DND-41 (cell line): ENCODE data around the gene ZSCAN1.

Source experiments
- ATAC-seq: fragments of 200-7000 bp; cut with Tn5 transposase; 3 replicates; pipeline ENCODE4 v1.9.1; 2021; ENCODE audit warnings: low read depth; ENCODE audit not compliant: insufficient read depth
- DNase-seq: peaks from one replicate; pipeline ENCODE4 v3.0.0-alpha.2; 2020
- H2AFZ ChIP-seq: 2 replicates; pipeline ENCODE4 v1.6.0; 2012; ENCODE audit warnings: low read depth, low read length
- H3K27ac ChIP-seq: 2 replicates; pipeline ENCODE4 v1.5.1; 2012; ENCODE audit warnings: low read length, inconsistent platforms
- H3K27me3 ChIP-seq: fragments of 200-600 bp; sonication (generic); 2 replicates; pipeline ENCODE4 v1.6.0; 2012; ENCODE audit warnings: low read length, mild to moderate bottlenecking, inconsistent platforms; ENCODE audit not compliant: insufficient read depth, poor library complexity
- H3K36me3 ChIP-seq: 2 replicates; pipeline ENCODE4 v1.5.1; 2012; ENCODE audit warnings: low read length, inconsistent platforms; ENCODE audit not compliant: insufficient read depth
- H3K4me1 ChIP-seq: 2 replicates; pipeline ENCODE4 v1.5.1; 2012; ENCODE audit warnings: mild to moderate bottlenecking, low read length; ENCODE audit not compliant: insufficient read depth
- H3K4me2 ChIP-seq: 2 replicates; pipeline ENCODE4 v1.6.0; 2012; ENCODE audit warnings: mild to moderate bottlenecking, moderate library complexity, low read length, inconsistent platforms; ENCODE audit not compliant: insufficient read depth
- H3K4me3 ChIP-seq, 2 experiments: fragments of 200-600 bp in 1 of 2; shearing (Covaris generic) in 1 of 2; 2 replicates each; pipeline ENCODE4 v1.5.1; 2012 to 2016; ENCODE audit warnings: inconsistent platforms in 2 of 2, low read length in 2 of 2, mild to moderate bottlenecking in 2 of 2, low read depth in 1 of 2, moderate library complexity in 1 of 2
- H3K79me2 ChIP-seq: 2 replicates; pipeline ENCODE4 v1.6.0; 2012; ENCODE audit warnings: low read length, inconsistent platforms; ENCODE audit not compliant: insufficient read depth
- H3K9ac ChIP-seq: 2 replicates; pipeline ENCODE4 v1.6.0; 2012; ENCODE audit warnings: low read depth, mild to moderate bottlenecking, inconsistent platforms, low read length, moderate library complexity
- H3K9me3 ChIP-seq: 2 replicates; pipeline ENCODE4 v1.5.1; 2012; ENCODE audit warnings: low read length, moderate library complexity, mild to moderate bottlenecking, inconsistent platforms; ENCODE audit not compliant: insufficient read depth, severe bottlenecking
- H4K20me1 ChIP-seq: 2 replicates; pipeline ENCODE4 v1.6.0; 2012; ENCODE audit warnings: low read length; ENCODE audit not compliant: insufficient read depth
- EZH2 ChIP-seq: IDR thresholded peaks from 3 replicates; pipeline ENCODE4 v1.6.1; 2012; ENCODE audit warnings: borderline replicate concordance, low read depth, mild to moderate bottlenecking, moderate library complexity, low read length, inconsistent platforms; ENCODE audit not compliant: severe bottlenecking
- TF ChIP-seq, protein P1 (sequence below): IDR thresholded peaks from 2 replicates; pipeline ENCODE4 v1.5.1; 2012; ENCODE audit warnings: borderline replicate concordance, low read length, moderate library complexity, mild to moderate bottlenecking; ENCODE audit not compliant: poor library complexity, severe bottlenecking; ENCODE audit errors: extremely low read depth

The ZSCAN1 gene

DNA sequence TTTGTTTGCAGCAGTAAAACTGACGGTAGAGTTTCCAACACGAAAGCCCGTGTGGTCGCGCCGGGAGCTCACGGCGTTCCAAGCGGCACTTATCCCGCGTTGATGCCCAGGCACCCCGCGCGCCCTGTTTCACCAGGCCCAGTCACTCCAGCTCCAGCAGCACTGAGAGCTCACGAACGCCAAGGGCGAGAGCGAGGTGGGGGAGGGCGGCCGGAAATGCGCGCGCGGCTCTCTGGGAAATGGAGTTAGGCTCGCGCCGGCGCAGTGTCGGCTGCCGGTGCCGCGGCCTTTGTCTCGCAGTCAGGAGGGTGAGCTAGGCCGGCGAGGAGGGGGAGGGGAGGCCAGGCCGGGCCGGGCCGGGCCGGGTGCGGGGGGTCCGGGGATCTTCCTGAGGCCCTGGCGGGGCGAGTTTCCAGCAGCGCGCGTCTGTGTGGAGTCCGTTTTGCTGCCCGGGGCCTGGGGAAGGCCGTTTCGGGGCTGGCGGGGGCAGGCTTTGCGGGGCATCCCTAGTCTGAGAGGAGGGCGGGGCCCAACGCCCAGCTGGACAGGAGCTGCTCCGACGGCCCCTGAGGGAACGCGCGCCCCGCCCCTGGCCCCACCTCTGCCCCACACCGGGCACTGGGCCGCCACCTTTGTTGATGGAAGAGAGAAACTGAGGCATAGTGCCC lies 25.3 kb downstream of the ZSCAN1 start, which contains the start of gene ZNF135:
ZNF135 (plus strand) TSS at position 280 of the 668 bp plus-strand sequence. CDS start 721 bp downstream, outside the sequence.
- Histone ChIP-seq H3K9ac (peak within 1 kb of the TSS; percentile 80), H3K4me1 (peaks cover 19% of the 10 kb centered on the region), H3K27ac (peak within 1 kb of the TSS; percentile 82), H4K20me1 (no peaks in the 10 kb centered on the region), H3K9me3 (peaks cover 16% of the 10 kb centered on the region), H3K36me3 (peaks cover 38% of the 10 kb centered on the region), H3K27me3 (no peaks in the 10 kb centered on the region), H3K4me2 (peak within 1 kb of the TSS; percentile 79), H2AFZ (peak within 1 kb of the TSS; percentile 71), H3K79me2 (peaks cover 10% of the 10 kb centered on the region), H3K4me3 (peak within 1 kb of the TSS; percentile 43 to 76; a peak in 3 of 4 replicates)
- TF ChIP-seq, protein P1, sequence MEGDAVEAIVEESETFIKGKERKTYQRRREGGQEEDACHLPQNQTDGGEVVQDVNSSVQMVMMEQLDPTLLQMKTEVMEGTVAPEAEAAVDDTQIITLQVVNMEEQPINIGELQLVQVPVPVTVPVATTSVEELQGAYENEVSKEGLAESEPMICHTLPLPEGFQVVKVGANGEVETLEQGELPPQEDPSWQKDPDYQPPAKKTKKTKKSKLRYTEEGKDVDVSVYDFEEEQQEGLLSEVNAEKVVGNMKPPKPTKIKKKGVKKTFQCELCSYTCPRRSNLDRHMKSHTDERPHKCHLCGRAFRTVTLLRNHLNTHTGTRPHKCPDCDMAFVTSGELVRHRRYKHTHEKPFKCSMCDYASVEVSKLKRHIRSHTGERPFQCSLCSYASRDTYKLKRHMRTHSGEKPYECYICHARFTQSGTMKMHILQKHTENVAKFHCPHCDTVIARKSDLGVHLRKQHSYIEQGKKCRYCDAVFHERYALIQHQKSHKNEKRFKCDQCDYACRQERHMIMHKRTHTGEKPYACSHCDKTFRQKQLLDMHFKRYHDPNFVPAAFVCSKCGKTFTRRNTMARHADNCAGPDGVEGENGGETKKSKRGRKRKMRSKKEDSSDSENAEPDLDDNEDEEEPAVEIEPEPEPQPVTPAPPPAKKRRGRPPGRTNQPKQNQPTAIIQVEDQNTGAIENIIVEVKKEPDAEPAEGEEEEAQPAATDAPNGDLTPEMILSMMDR = no peak
- no peak for TF ChIP-seq EZH2
- ATAC-seq = peak; percentile 92
- peak; percentile 88 for DNase-seq

DNA sequence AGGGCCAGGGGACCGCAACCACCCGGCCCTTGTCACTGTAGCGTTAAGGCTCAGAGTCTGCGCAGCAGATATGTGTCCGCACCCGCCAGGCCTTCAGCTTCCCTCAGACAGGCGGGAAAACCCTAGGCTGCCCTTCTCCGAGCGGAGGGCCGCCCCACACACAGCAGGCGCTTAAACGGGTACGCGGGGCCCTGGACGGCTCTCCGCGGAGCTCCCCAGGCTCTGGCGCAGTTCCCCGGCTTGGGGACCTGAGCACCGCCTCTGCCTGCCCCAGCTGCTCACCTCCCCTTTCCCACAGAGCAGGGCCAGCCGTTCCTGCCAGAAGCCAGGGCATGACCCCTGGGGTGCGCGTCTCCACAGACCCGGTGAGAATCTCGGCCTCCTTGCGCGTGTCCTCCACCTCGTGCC lies 25.9 kb downstream of the ZSCAN1 start:
- Histone ChIP-seq H3K27ac (peak overlapping the region; percentile 81), H3K4me2 (peak overlapping the region; percentile 79), H3K36me3 (peaks cover 42% of the 10 kb centered on the region), H3K27me3 (no peaks in the 10 kb centered on the region), H3K9me3 (peaks cover 18% of the 10 kb centered on the region), H3K9ac (peak overlapping the region; percentile 80), H4K20me1 (no peaks in the 10 kb centered on the region), H2AFZ (peak overlapping the region; percentile 57), H3K4me1 (peaks cover 19% of the 10 kb centered on the region), H3K4me3 (peak overlapping the region; percentile 43 to 76; a peak in 3 of 4 replicates), H3K79me2 (peaks cover 10% of the 10 kb centered on the region)
- ATAC-seq (peak; percentile 15; the same call in 2 of the 3 replicates), DNase-seq (no peak)
- TF ChIP-seq, protein P1 = no peak
- TF ChIP-seq EZH2 = no peak

DNA sequence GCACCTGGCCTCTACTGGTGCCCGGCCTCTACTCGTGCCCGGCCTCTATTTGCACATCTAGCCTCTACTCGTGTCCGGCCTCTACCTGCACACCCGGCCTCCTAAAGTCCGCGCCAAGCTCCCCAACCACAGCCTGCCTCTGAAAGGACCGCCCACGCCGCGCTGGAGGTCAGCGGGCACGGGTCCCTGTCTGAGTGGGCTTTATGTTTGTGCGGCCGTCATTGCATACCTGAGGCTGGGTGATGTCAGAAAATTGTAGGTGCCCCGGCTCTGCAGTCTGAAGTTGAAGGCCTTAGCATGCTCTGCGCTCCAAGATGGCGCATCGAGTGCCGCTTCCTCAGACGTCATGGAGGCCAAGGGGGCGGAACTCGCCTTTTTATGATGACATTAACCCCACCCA lies 26.4 kb downstream of the ZSCAN1 start:
- Histone ChIP-seq H3K9me3 (peaks cover 18% of the 10 kb centered on the region), H3K4me1 (peaks cover 19% of the 10 kb centered on the region), H4K20me1 (no peaks in the 10 kb centered on the region), H3K79me2 (peaks cover 10% of the 10 kb centered on the region), H3K27me3 (no peaks in the 10 kb centered on the region), H3K4me2 (peak overlapping the region; percentile 79), H3K4me3 (peak overlapping the region in 1 of 2 experiments; percentile 76; a peak in 2 of 4 replicates), H3K27ac (no peak overlapping the region), H3K9ac (peak overlapping the region; percentile 80; the same call in 1 of the 2 replicates), H3K36me3 (peaks cover 48% of the 10 kb centered on the region), H2AFZ (no peak overlapping the region)
- no peak for ATAC-seq
- DNase-seq = no peak
- TF ChIP-seq, protein P1 = no peak
